IMR-90 (cell line): ENCODE results near the gene BSCL2. TPM values are rescaled to one million over a fixed set of nuclear protein-coding genes. Genes with fewer than 3 reads are reported as not detected.
A peak's percentile ranks its signal among the peaks of the same experiment; 100 is the strongest.

Experiments used
- ATAC-seq: fragments of 200-7000 bp; cut with Tn5 transposase; 2 replicates; pipeline ENCODE4 v1.9.1; 2020; ENCODE audit warnings: low read depth, mild to moderate bottlenecking, moderate library complexity
- BruUV-seq: library from RNA; stranded (reverse); fragments of 400-500 nt; replicated peaks from 2 replicates; lab custom pipeline; 2021; lab: Mats Ljungman, UMichigan
- CTCF ChIA-PET: fragments of 300-600 bp; formaldehyde crosslinking; extraction: SDS; loops from one replicate; lab custom pipeline; 2021; ENCODE audit warnings: antibody characterized with exemption; lab: Yijun Ruan, JAX
- POLR2A ChIA-PET: fragments of 300-600 bp; sonication (Branson Sonifier 250); formaldehyde crosslinking; loops from one replicate; lab custom pipeline; 2022; ENCODE audit warnings: antibody characterized with exemption; ENCODE audit not compliant: unreplicated experiment; lab: Charles Lee
- DNase-seq: peaks from one replicate; pipeline ENCODE4 v3.0.0; 2013
- H2AFZ ChIP-seq: replicated peaks from 2 replicates; pipeline ENCODE3; 2013; ENCODE audit warnings: low read length, mild to moderate bottlenecking; ENCODE audit not compliant: poor library complexity
- H2AK5ac ChIP-seq: 2 replicates; pipeline ENCODE4 v1.6.1; 2013; ENCODE audit warnings: low read depth, low read length, inconsistent platforms
- H2AK9ac ChIP-seq: replicated peaks from 2 replicates; pipeline ENCODE3; 2013; ENCODE audit warnings: mild to moderate bottlenecking, low read depth, low read length, moderate library complexity; ENCODE audit not compliant: poor library complexity
- H2BK120ac ChIP-seq: 2 replicates; pipeline ENCODE4 v1.6.1; 2013; ENCODE audit warnings: low read depth, low read length, inconsistent platforms
- H2BK15ac ChIP-seq: 3 replicates; pipeline ENCODE4 v1.6.1; 2013; ENCODE audit warnings: low read depth, low read length, inconsistent platforms
- H2BK20ac ChIP-seq: 2 replicates; pipeline ENCODE4 v1.6.1; 2013; ENCODE audit warnings: low read depth, mild to moderate bottlenecking, inconsistent platforms, low read length, moderate library complexity
- H2BK5ac ChIP-seq: 2 replicates; pipeline ENCODE4 v1.6.1; 2013; ENCODE audit warnings: mild to moderate bottlenecking, low read depth, low read length, inconsistent platforms; ENCODE audit not compliant: poor library complexity, severe bottlenecking
- H3K14ac ChIP-seq: replicated peaks from 2 replicates; pipeline ENCODE4 v1.6.1; 2013; ENCODE audit warnings: low read depth, low read length, inconsistent platforms
- H3K18ac ChIP-seq: 2 replicates; pipeline ENCODE4 v1.6.1; 2013; ENCODE audit warnings: low read depth, low read length, control low read depth
- H3K23ac ChIP-seq: 2 replicates; pipeline ENCODE4 v1.6.1; 2013; ENCODE audit warnings: low read depth, low read length, inconsistent platforms
- H3K27ac ChIP-seq: 2 replicates; pipeline ENCODE4 v1.5.1; 2013; ENCODE audit warnings: mild to moderate bottlenecking, control low read depth, low read length; ENCODE audit not compliant: insufficient read depth
- H3K27me3 ChIP-seq: 2 replicates; pipeline ENCODE4 v1.6.1; 2013; ENCODE audit warnings: low read length; ENCODE audit not compliant: control insufficient read depth, insufficient read depth
- H3K36me3 ChIP-seq: 2 replicates; pipeline ENCODE4 v1.6.1; 2013; ENCODE audit warnings: low read length, mixed read lengths; ENCODE audit not compliant: control insufficient read depth, insufficient read depth
- H3K4ac ChIP-seq: 2 replicates; pipeline ENCODE4 v1.6.1; 2013; ENCODE audit warnings: low read depth, low read length, inconsistent platforms
- H3K4me1 ChIP-seq: 2 replicates; pipeline ENCODE4 v1.6.1; 2013; ENCODE audit warnings: low read length, mixed read lengths; ENCODE audit not compliant: control insufficient read depth, insufficient read depth
- H3K4me2 ChIP-seq: 2 replicates; pipeline ENCODE4 v1.6.1; 2013; ENCODE audit warnings: low read depth, mild to moderate bottlenecking, control low read depth, low read length, moderate library complexity
- H3K4me3 ChIP-seq: 2 replicates; pipeline ENCODE4 v1.5.1; 2013; ENCODE audit warnings: low read depth, mild to moderate bottlenecking, control low read depth, low read length, moderate library complexity; ENCODE audit not compliant: insufficient read depth
- H3K56ac ChIP-seq: 2 replicates; pipeline ENCODE4 v1.6.1; 2013; ENCODE audit warnings: low read length, inconsistent platforms; ENCODE audit not compliant: insufficient read depth; ENCODE audit errors: extremely low read depth
- H3K79me1 ChIP-seq, 2 experiments: 2 replicates each; pipeline ENCODE4 v1.6.1; 2013; ENCODE audit warnings: low read length in 2 of 2, inconsistent platforms in 1 of 2, low read depth in 1 of 2
- H3K9ac ChIP-seq: 2 replicates; pipeline ENCODE4 v1.6.1; 2013; ENCODE audit warnings: low read depth, low read length, control low read depth
- H3K9me1 ChIP-seq: 2 replicates; pipeline ENCODE4 v1.6.1; 2013; ENCODE audit warnings: low read length, inconsistent platforms; ENCODE audit not compliant: insufficient read depth
- H3K9me3 ChIP-seq: 2 replicates; pipeline ENCODE4 v1.6.1; 2013; ENCODE audit warnings: low read length; ENCODE audit not compliant: control insufficient read depth, insufficient read depth
- H4K20me1 ChIP-seq: 2 replicates; pipeline ENCODE4 v1.6.1; 2013; ENCODE audit warnings: low read length, inconsistent platforms; ENCODE audit not compliant: insufficient read depth
- H4K5ac ChIP-seq: 2 replicates; pipeline ENCODE4 v1.6.1; 2013; ENCODE audit warnings: mild to moderate bottlenecking, low read depth, low read length, control low read depth
- H4K8ac ChIP-seq, 2 experiments: 2 replicates each; pipeline ENCODE4 v1.6.1; 2013; ENCODE audit warnings: low read depth in 2 of 2, low read length in 2 of 2, control low read depth in 1 of 2, inconsistent platforms in 1 of 2
- H4K91ac ChIP-seq: 2 replicates; pipeline ENCODE4 v1.6.1; 2013; ENCODE audit warnings: low read depth, low read length, inconsistent platforms; ENCODE audit not compliant: insufficient read depth
- BHLHE40 ChIP-seq: fragments of 150-350 bp; IDR thresholded peaks from 2 replicates; pipeline ENCODE4 v1.6.1; 2016; ENCODE audit warnings: mild to moderate bottlenecking, low read depth, low read length
- CEBPB ChIP-seq: IDR thresholded peaks from 2 replicates; pipeline ENCODE4 v1.6.1; 2012; ENCODE audit warnings: low read depth, low read length, improper control_type of control experiment
- CHD1 ChIP-seq: IDR thresholded peaks from 2 replicates; pipeline ENCODE4 v1.6.1; 2012; ENCODE audit warnings: low read depth, low read length, improper control_type of control experiment
- CTCF ChIP-seq: conservative IDR thresholded peaks from 2 replicates; pipeline ENCODE4 v1.5.1; 2012; ENCODE audit warnings: mild to moderate bottlenecking, low read depth, low read length, improper control_type of control experiment
- ELK1 ChIP-seq: fragments of 150-350 bp; IDR thresholded peaks from 2 replicates; pipeline ENCODE4 v1.6.1; 2016; ENCODE audit warnings: low read depth, mild to moderate bottlenecking, low read length, moderate library complexity, borderline replicate concordance
- FOS ChIP-seq: fragments of 150-350 bp; IDR thresholded peaks from 2 replicates; pipeline ENCODE4 v1.6.1; 2016; ENCODE audit warnings: low read depth, low read length
- MAFK ChIP-seq: IDR thresholded peaks from 2 replicates; pipeline ENCODE4 v1.6.1; 2012; ENCODE audit warnings: low read depth, low read length, improper control_type of control experiment
- MAZ ChIP-seq: IDR thresholded peaks from 2 replicates; pipeline ENCODE4 v1.6.1; 2012; ENCODE audit warnings: low read depth, mild to moderate bottlenecking, low read length, improper control_type of control experiment, moderate library complexity, borderline replicate concordance
- MXI1 ChIP-seq: IDR thresholded peaks from 2 replicates; pipeline ENCODE4 v1.6.1; 2012; ENCODE audit warnings: low read depth, mild to moderate bottlenecking, low read length, moderate library complexity, borderline replicate concordance
- NFE2L2 ChIP-seq: fragments of 150-350 bp; IDR thresholded peaks from 2 replicates; pipeline ENCODE4 v1.6.1; 2016; ENCODE audit warnings: low read depth, mild to moderate bottlenecking, low read length
- POLR2A ChIP-seq: IDR thresholded peaks from 2 replicates; pipeline ENCODE4 v1.6.1; 2012; ENCODE audit warnings: mild to moderate bottlenecking, low read depth, low read length
- RAD21 ChIP-seq: IDR thresholded peaks from 2 replicates; pipeline ENCODE4 v1.6.1; 2012; ENCODE audit warnings: low read length, improper control_type of control experiment
- RCOR1 ChIP-seq: IDR thresholded peaks from 2 replicates; pipeline ENCODE4 v1.6.1; 2012; ENCODE audit warnings: mild to moderate bottlenecking, low read length, improper control_type of control experiment; ENCODE audit not compliant: insufficient replicate concordance
- RFX5 ChIP-seq: IDR thresholded peaks from 2 replicates; pipeline ENCODE4 v1.8.0; 2012; ENCODE audit warnings: low read depth, mild to moderate bottlenecking, low read length, moderate library complexity
- SMC3 ChIP-seq: fragments of 150-350 bp; IDR thresholded peaks from 2 replicates; pipeline ENCODE4 v1.6.1; 2016; ENCODE audit warnings: low read depth, mild to moderate bottlenecking, antibody characterized with exemption, low read length, moderate library complexity
- USF2 ChIP-seq: fragments of 150-350 bp; IDR thresholded peaks from 2 replicates; pipeline ENCODE4 v1.6.1; 2017; ENCODE audit warnings: mild to moderate bottlenecking, antibody characterized with exemption, low read length, low read depth
- WGBS, 2 experiments: methylation state at CpG; one replicate each; pipeline versions ENCODE4 v1.1.5 to v1.1.7; 2013; ENCODE audit warnings: missing lambda C conversion rate in 2 of 2; ENCODE audit not compliant: insufficient read length in 1 of 2; ENCODE audit errors: extremely low coverage in 2 of 2; 5-methylcytosine and 5-hydroxymethylcytosine counted together
- dilution Hi-C: fragments of 300-500 bp; cut with HindIII; formaldehyde crosslinking; loops from one replicate; pipeline ENCODE4 v1.14.3; 2018; ENCODE audit warnings: low sequenced_read_pairs; ENCODE audit not compliant: unreplicated experiment
- in situ Hi-C: fragments of 300-500 bp; cut with MboI; formaldehyde crosslinking; loops from 3 replicates; pipeline ENCODE4 v1.14.3; 2019; ENCODE audit warnings: low sequenced_read_pairs, inconsistent platforms, mixed read lengths
- intact Hi-C: fragments of 100-400 bp; cut with micrococcal nuclease; formaldehyde crosslinking; loops from 2 replicates; pipeline ENCODE4 v1.10.0; 2022
- polyA plus RNA-seq, 3 experiments: library from polyadenylated mRNA; depleted of rRNA; stranded (reverse); fragments of >200 nt; gene quantifications; 2 replicates each; pipeline ENCODE4 v1.2.3, GENCODE V29; 2012; ENCODE audit warnings: low replicate concordance in 1 of 3
- total RNA-seq: library from RNA; depleted of rRNA; stranded (reverse); fragments of >200 nt; gene quantifications from 2 replicates; pipeline ENCODE4 v1.2.3, GENCODE V29; 2012

Gene BSCL2
- total and polyA plus RNA-seq, 2 of the 4 experiments (the other 2 are of a cell fraction): 26.2 to 47.1 TPM

- 69% methylated on average over 2 of the region's 8 CpGs; no CpG with 5 or more reads in 1 of the 2 experiments for WGBS, 2 experiments
- H4K20me1 ChIP-seq: peaks cover 48% of the 10 kb centered on the region
- no peak for DNase-seq
These were observed 16.9 kb upstream of the BSCL2 start for GRCh38 chr11:62724171-62724570.

More at GRCh38 chr11:62724171-62724570, 16.9 kb upstream of the BSCL2 start:
- intact Hi-C loops (no loop called here), dilution Hi-C loops (no loop called here), in situ Hi-C loops (no loop called here)
- Histone ChIP-seq H3K9ac (peak overlapping the region; percentile 44; the same call in 1 of the 2 replicates), H3K23ac (peak overlapping the region; percentile 78; the same call in 1 of the 2 replicates), H3K36me3 (peaks cover 41% of the 10 kb centered on the region), H4K5ac (no peak overlapping the region), H2BK15ac (no peak overlapping the region), H2AK9ac (no peak overlapping the region), H2BK5ac (no peak overlapping the region), H2AFZ (no peak overlapping the region), H3K14ac (no peak overlapping the region), H3K9me1 (peaks cover 8% of the 10 kb centered on the region; the same call in 1 of the 2 replicates), H3K27ac (0 out of 2 replicates have a peak overlapping the region, but pooled peaks have one; percentile 9), H3K4ac (no peak overlapping the region), H3K27me3 (no peaks in the 10 kb centered on the region), H4K91ac (no peak overlapping the region), H3K18ac (no peak overlapping the region), H4K8ac (no peak overlapping the region), H3K9me3 (no peaks in the 10 kb centered on the region), H2BK120ac (no peak overlapping the region), H3K4me2 (peak overlapping the region; percentile 62), H3K4me3 (no peak overlapping the region), H2BK20ac (no peak overlapping the region), H3K79me1 (peaks cover 35 to 48% of the 10 kb centered on the region in 2 experiments), H3K4me1 (peaks cover 4% of the 10 kb centered on the region; the same call in 1 of the 2 replicates), H2AK5ac (no peak overlapping the region), H3K56ac (no peak overlapping the region; the same call in 1 of the 2 replicates)
- BruUV-seq: no TSS peak
- TF ChIP-seq POLR2A (no peak), ELK1 (no peak), MAFK (no peak), RFX5 (no peak), CHD1 (no peak), NFE2L2 (no peak), USF2 (no peak), CEBPB (no peak), MAZ (no peak), RAD21 (no peak), CTCF (no peak), SMC3 (no peak), MXI1 (no peak), FOS (no peak), RCOR1 (no peak), BHLHE40 (no peak)
- POLR2A ChIA-PET: interaction anchor here (0.9 kb wide), 1 partner anchor 13 kb away, joined by 3 read pairs; no protein-coding TSS in a partner anchor
- CTCF ChIA-PET: interaction anchor here (0.9 kb wide), 1 partner anchor 18 kb away, joined by 3 read pairs; no protein-coding TSS in a partner anchor
- no peak for ATAC-seq
